Aorta (tissue), 5 donors: ENCODE measurements around the gene CHCHD6. TPM values are rescaled to one million over a fixed set of nuclear protein-coding genes. Genes with fewer than 3 reads are reported as not detected.

ENCODE experiments used
- ATAC-seq: fragments of 200-7000 bp; cut with Tn5 transposase; one replicate; pipeline ENCODE4 v1.9.1; 2022; ENCODE audit warnings: moderate library complexity; ENCODE audit not compliant: low FRiP score
- DNase-seq, 2 donors: peaks; one replicate each; pipeline ENCODE4 v3.0.0-alpha.2; 2020
- H3K27ac ChIP-seq, 2 donors: one replicate each; pipeline ENCODE4 v1.5.1; 2013; ENCODE audit warnings: low read length in 2 of 2, mild to moderate bottlenecking in 2 of 2, moderate library complexity in 2 of 2, control low read depth in 1 of 2, inconsistent platforms in 1 of 2, low read depth in 1 of 2
- H3K27me3 ChIP-seq, 2 donors: one replicate each; pipeline ENCODE4 v1.6.1; 2013; ENCODE audit warnings: control low read depth in 1 of 2, low read length in 1 of 2, mild to moderate bottlenecking in 1 of 2, moderate library complexity in 1 of 2; ENCODE audit not compliant: insufficient read depth in 2 of 2, control insufficient read depth in 1 of 2
- H3K36me3 ChIP-seq, 2 donors: one replicate each; pipeline ENCODE4 v1.6.1; 2013; ENCODE audit warnings: control low read depth in 1 of 2, low read length in 1 of 2, mild to moderate bottlenecking in 1 of 2; ENCODE audit not compliant: insufficient read depth in 2 of 2, control insufficient read depth in 1 of 2
- H3K4me1 ChIP-seq, 2 donors: one replicate each; pipeline ENCODE4 v1.6.1; 2013; ENCODE audit warnings: low read length in 2 of 2, control low read depth in 1 of 2, mild to moderate bottlenecking in 1 of 2, moderate library complexity in 1 of 2; ENCODE audit not compliant: insufficient read depth in 2 of 2, control insufficient read depth in 1 of 2
- H3K4me3 ChIP-seq, 2 donors: one replicate each; pipeline ENCODE4 v1.5.1; 2013; ENCODE audit warnings: low read length in 2 of 2, control low read depth in 1 of 2, mild to moderate bottlenecking in 1 of 2
- H3K9me3 ChIP-seq: one replicate; pipeline ENCODE4 v1.6.1; 2013; ENCODE audit warnings: mild to moderate bottlenecking, low read length; ENCODE audit not compliant: control insufficient read depth
- WGBS, 2 donors: extraction: QIAGEN DNeasy Blood & Tissue Kit; methylation state at CpG; one replicate each; pipeline ENCODE4 v1.1.7; 2013; 5-methylcytosine and 5-hydroxymethylcytosine counted together
- intact Hi-C, 2 donors: fragments of 100-400 bp; cut with DNase I; formaldehyde crosslinking; loops; one replicate each; pipeline versions ENCODE4 v1.14.2 to v1.15.0; 2022
- polyA plus RNA-seq, 2 donors: library from polyadenylated mRNA; stranded (reverse); fragments of 200-250 nt; gene quantifications; one replicate each; pipeline ENCODE4 v1.2.3, GENCODE V29; 2013
- total RNA-seq, 2 donors: library from RNA; stranded (reverse); fragmentation: NEBNext Ultra II Directional; extraction: Animal tissue kit (Norgen Biotek cat#: 25700); gene quantifications; one replicate each; pipeline ENCODE4 v1.2.1, GENCODE V29; 2021
- donor health status: healthy with polysubstance abuse.
- donor health status: Bipolar disorder and iron deficiency.
- donor health status: DM: no; HTN: no; CAD: no.
- donor health status: DM: no; HTN: no; CAD: no.
- donor health status: DM: yes; HTN: yes; CAD: no.

Gene CHCHD6
- total and polyA plus RNA-seq, 4 donors = 10.8 to 24.6 (median 11.9) TPM

- ATAC-seq (no peak), DNase-seq (no peak)
- Histone ChIP-seq H3K4me1 (no peaks in the 10 kb centered on the region), H3K9me3 (no peaks in the 10 kb centered on the region), H3K4me3 (no peak overlapping the region), H3K27ac (no peak overlapping the region), H3K27me3 (no peaks in the 10 kb centered on the region), H3K36me3 (no peaks in the 10 kb centered on the region)
- 80 to 82% methylated on average over 2 of the region's 2 CpGs for WGBS, 2 donors
- intact Hi-C loops = no loop called here
These were observed 142.1 kb downstream of the CHCHD6 start for GRCh38 chr3:126845920-126846715.

- ATAC-seq (no peak), DNase-seq (no peak)
- no peak overlapping the region for H3K27ac ChIP-seq
- H3K36me3 ChIP-seq = no peaks in the 10 kb centered on the region
- H3K4me3 ChIP-seq = no peak overlapping the region
- no peaks in the 10 kb centered on the region for H3K27me3 ChIP-seq
- no peaks in the 10 kb centered on the region for H3K9me3 ChIP-seq
- H3K4me1 ChIP-seq = no peaks in the 10 kb centered on the region
- 98% methylated on average over 3 of the region's 3 CpGs for WGBS, 2 donors
- intact Hi-C loops = no loop called here
These were observed 143.0 kb downstream of the CHCHD6 start for GRCh38 chr3:126847061-126847460.

- no peaks in the 10 kb centered on the region for H3K27me3 ChIP-seq
- ATAC-seq = no peak
- no peak overlapping the region for H3K27ac ChIP-seq
- WGBS, 2 donors = 95 to 97% methylated on average over 6 of the region's 6 CpGs
- no peaks in the 10 kb centered on the region for H3K36me3 ChIP-seq
- DNase-seq = no peak
- no peak overlapping the region for H3K4me3 ChIP-seq
- H3K4me1 ChIP-seq = no peaks in the 10 kb centered on the region
- intact Hi-C loops = no loop called here
- no peaks in the 10 kb centered on the region for H3K9me3 ChIP-seq
These were observed 145.0 kb downstream of the CHCHD6 start for GRCh38 chr3:126848991-126849390.

DNA sequence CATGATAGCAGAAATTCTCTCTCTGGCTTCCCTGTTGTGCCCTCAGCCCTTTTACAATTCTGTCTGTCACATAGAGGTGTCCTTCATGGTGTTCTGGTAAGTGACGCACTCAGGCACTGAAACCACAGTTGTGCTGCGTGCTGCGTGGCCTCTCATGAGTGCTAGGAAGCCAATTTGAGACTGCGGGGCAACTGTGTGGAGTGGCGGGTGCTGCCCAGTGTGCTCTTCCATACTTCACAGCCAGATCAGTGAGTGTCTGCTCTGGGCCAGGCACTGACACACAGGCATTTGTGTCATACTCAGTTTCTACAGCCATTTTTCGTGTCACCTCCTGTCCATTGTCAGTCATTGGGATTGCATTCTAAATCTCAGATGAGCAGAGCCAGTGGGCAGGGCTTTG is 145.7 kb downstream of the CHCHD6 start:
- H3K27ac ChIP-seq = no peak overlapping the region

DNA sequence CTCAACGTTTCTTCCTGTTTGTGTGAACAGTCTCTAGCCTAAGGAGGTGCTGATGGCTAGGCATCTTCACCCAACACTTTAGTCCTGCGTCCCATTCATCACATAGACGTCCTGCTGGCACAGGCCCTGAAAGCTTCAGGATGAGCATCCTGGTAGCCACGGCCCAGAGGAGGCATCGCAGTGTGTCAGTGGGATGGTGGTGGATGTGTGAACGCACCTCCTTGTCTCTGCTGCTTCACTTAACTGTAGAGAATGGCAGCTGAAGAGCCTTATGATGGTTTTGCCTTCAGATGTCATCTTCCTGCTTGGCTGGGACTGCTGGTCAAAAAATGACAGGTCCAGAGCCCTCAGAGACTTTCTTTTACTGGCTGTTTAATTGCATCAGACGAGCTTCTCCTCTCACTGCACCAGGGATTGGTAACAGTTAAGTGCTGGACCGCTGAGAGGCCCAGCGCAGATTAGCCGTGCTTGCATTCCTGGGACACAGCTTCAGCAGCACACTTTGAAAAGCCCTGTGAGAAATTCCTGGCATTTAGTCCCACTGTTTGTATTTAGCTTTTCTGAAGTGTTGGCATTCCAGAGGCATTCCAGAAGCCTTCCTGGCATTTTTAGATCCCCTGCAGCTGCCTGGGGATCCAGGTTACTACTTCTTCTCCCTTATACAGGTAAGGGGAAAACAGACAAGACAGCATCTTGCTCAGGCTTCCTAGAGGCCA is 146.5 kb downstream of the CHCHD6 start:
- Histone ChIP-seq H3K36me3 (no peaks in the 10 kb centered on the region), H3K27ac (no peak overlapping the region), H3K4me1 (no peaks in the 10 kb centered on the region), H3K9me3 (no peaks in the 10 kb centered on the region), H3K4me3 (no peak overlapping the region), H3K27me3 (no peaks in the 10 kb centered on the region)
- no peak for ATAC-seq
- intact Hi-C loops = no loop called here
- WGBS, 2 donors = 35 to 42% methylated on average over 10 of the region's 10 CpGs
- no peak for DNase-seq

More for the DNA sequence above, 145.7 kb downstream of the CHCHD6 start:
- ATAC-seq (no peak), DNase-seq (no peak)
- Histone ChIP-seq H3K4me3 (no peak overlapping the region), H3K27me3 (no peaks in the 10 kb centered on the region), H3K4me1 (no peaks in the 10 kb centered on the region), H3K9me3 (no peaks in the 10 kb centered on the region), H3K36me3 (no peaks in the 10 kb centered on the region)
- intact Hi-C loops = no loop called here
- WGBS, 2 donors = 96 to 98% methylated on average over 6 of the region's 6 CpGs

- ATAC-seq (no peak), DNase-seq (no peak)
- no peaks in the 10 kb centered on the region for H3K36me3 ChIP-seq
- H3K27ac ChIP-seq = no peak overlapping the region
- H3K9me3 ChIP-seq = no peaks in the 10 kb centered on the region
- no peak overlapping the region for H3K4me3 ChIP-seq
- H3K27me3 ChIP-seq = no peaks in the 10 kb centered on the region
- H3K4me1 ChIP-seq = no peaks in the 10 kb centered on the region
- intact Hi-C loops = no loop called here
- 95 to 98% methylated on average over 6 of the region's 6 CpGs for WGBS, 2 donors
These were observed 147.3 kb downstream of the CHCHD6 start for GRCh38 chr3:126851382-126851781.

DNA sequence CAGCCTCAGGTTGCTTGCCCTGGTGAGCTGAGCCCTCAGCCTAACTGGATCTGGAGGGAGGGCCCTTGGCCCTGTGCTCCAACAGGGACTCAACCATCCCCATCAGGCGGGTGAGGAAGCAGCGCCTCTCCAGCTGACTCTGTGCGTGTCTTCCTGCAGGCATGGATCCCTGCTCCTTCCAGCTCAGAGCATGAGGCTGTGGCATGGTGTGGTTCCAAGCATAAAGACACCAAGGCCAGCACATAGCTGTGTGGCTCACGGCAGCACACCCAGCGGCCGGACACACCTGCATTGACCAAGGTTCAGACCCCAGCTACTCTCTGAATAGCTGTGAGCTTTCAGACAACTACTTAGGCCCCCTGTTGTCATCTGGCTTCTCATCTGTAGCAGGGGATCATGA is 147.9 kb downstream of the CHCHD6 start:
- no peak for ATAC-seq
- no peak overlapping the region for H3K27ac ChIP-seq
- H3K36me3 ChIP-seq = no peaks in the 10 kb centered on the region
- intact Hi-C loops = no loop called here
- no peaks in the 10 kb centered on the region for H3K27me3 ChIP-seq
- no peaks in the 10 kb centered on the region for H3K4me1 ChIP-seq
- DNase-seq = no peak
- WGBS, 2 donors = 96 to 97% methylated on average over 6 of the region's 6 CpGs
- H3K9me3 ChIP-seq = no peaks in the 10 kb centered on the region
- H3K4me3 ChIP-seq = no peak overlapping the region

DNA sequence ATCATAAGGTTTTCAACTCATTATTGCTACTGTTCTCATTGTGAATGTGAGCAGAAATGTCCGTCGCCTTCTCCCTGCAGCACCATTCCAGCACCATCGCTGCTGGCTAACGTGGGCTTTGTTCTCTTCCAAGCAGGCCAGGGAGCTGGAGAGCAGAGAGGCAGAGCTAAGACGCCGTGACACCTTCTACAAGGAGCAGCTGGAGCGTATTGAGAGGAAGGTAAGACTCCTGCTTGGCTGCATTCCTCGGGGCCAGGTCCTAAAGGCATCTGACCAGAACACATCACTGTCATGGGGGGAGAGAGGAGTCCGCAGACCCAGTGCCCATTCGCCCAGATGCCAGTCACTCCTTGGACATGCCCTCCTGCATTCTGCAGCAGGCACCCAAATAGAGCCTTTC is 148.5 kb downstream of the CHCHD6 start:
- Histone ChIP-seq H3K4me3 (no peak overlapping the region), H3K27ac (no peak overlapping the region), H3K9me3 (no peaks in the 10 kb centered on the region), H3K27me3 (no peaks in the 10 kb centered on the region), H3K36me3 (no peaks in the 10 kb centered on the region), H3K4me1 (no peaks in the 10 kb centered on the region)
- DNase-seq = no peak
- intact Hi-C loops = no loop called here
- 93 to 96% methylated on average over 10 of the region's 10 CpGs for WGBS, 2 donors
- ATAC-seq = no peak

GRCh38 chr3:126854666-126855065 is 150.6 kb downstream of the CHCHD6 start:
- no peak overlapping the region for H3K4me3 ChIP-seq
- WGBS, 2 donors = 90 to 91% methylated on average over 5 of the region's 5 CpGs
- no peaks in the 10 kb centered on the region for H3K4me1 ChIP-seq
- no peaks in the 10 kb centered on the region for H3K9me3 ChIP-seq
- H3K36me3 ChIP-seq = no peaks in the 10 kb centered on the region
- intact Hi-C loops = no loop called here
- no peaks in the 10 kb centered on the region for H3K27me3 ChIP-seq
- no peak overlapping the region for H3K27ac ChIP-seq
- ATAC-seq = no peak
- DNase-seq = no peak
